ENCODE data around the gene TNNC2. TPM values are rescaled to one million over a fixed set of nuclear protein-coding genes. Genes with fewer than 3 reads are reported as not detected.

Gene TNNC2
- total and polyA plus RNA-seq, 2 of the 13 experiments (the other 11 are each of a cell fraction or from before 2014, with no cell fraction given): 1.8 to 4.7 TPM

DNA sequence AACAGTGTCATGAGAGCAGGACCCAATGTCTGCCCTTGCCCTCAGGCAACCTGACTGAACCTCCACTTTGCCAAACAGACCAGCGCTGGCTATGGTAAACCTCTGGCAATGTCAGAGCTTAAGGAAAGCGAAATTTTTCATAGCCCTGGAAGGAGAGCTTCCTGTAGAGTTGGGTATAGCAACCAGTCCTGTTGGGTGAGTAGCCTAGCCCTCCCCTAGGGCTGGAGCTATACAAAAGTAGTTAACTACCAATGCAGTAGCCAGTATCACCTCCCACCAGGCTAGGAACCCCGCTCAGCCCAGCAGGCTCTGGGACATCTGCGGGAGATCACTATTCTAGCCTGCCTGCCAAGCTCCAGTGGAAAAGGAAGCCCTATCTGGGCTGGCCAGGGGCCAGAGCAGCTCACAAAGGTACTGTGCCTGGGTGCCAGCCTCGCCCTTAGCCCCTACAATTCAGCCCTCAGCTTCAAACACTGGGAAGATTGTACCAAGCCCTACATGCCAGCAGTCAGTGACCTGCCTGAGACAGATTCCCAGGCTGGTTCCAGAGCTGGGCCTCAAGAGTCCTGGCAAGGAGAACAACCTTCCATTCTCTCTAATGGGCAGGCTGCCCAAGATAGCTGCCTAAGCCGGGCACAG, 43.3 kb downstream of the TNNC2 start (continued):
- TF ChIP-seq SOX13 (IDR thresholded peaks at IDR 0.05): no peak
- no peak for TF ChIP-seq SOX13 (CRISPR knock-in tag; conservative IDR thresholded peaks at IDR 0.05 in 1 of 2, IDR thresholded peaks at IDR 0.05 in 1 of 2)
- TF ChIP-seq, protein P1, sequence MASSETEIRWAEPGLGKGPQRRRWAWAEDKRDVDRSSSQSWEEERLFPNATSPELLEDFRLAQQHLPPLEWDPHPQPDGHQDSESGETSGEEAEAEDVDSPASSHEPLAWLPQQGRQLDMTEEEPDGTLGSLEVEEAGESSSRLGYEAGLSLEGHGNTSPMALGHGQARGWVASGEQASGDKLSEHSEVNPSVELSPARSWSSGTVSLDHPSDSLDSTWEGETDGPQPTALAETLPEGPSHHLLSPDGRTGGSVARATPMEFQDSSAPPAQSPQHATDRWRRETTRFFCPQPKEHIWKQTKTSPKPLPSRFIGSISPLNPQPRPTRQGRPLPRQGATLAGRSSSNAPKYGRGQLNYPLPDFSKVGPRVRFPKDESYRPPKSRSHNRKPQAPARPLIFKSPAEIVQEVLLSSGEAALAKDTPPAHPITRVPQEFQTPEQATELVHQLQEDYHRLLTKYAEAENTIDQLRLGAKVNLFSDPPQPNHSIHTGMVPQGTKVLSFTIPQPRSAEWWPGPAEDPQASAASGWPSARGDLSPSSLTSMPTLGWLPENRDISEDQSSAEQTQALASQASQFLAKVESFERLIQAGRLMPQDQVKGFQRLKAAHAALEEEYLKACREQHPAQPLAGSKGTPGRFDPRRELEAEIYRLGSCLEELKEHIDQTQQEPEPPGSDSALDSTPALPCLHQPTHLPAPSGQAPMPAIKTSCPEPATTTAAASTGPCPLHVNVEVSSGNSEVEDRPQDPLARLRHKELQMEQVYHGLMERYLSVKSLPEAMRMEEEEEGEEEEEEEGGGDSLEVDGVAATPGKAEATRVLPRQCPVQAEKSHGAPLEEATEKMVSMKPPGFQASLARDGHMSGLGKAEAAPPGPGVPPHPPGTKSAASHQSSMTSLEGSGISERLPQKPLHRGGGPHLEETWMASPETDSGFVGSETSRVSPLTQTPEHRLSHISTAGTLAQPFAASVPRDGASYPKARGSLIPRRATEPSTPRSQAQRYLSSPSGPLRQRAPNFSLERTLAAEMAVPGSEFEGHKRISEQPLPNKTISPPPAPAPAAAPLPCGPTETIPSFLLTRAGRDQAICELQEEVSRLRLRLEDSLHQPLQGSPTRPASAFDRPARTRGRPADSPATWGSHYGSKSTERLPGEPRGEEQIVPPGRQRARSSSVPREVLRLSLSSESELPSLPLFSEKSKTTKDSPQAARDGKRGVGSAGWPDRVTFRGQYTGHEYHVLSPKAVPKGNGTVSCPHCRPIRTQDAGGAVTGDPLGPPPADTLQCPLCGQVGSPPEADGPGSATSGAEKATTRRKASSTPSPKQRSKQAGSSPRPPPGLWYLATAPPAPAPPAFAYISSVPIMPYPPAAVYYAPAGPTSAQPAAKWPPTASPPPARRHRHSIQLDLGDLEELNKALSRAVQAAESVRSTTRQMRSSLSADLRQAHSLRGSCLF (CRISPR knock-in tag; IDR thresholded peaks at IDR 0.05; ENCODE audit: borderline replicate concordance): no peak

DNA sequence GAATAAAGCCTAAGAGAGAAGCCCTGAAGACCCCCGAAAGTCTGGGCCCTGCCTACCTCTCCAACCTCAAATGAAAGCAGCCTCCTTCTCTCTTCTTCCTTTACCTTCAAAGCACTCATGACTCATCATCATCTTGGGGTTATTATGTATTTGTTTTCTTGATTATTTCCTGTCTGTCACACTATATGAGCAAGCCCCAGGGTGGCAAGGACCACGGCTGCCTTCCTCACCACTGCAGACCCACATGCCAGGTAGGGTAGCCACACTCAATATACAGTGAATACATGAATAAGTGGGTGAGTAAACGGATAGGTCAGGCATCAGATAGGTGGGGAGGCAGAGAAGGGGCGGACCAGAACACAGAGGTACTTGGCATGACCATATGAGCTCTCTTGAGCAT, 44.2 kb downstream of the TNNC2 start:
- FAIRE-seq (no peak), DNase-seq (ENCODE audit: low spot score) (no peak), ATAC-seq (no peak)
- Histone ChIP-seq H3K4me1 (ENCODE audit: insufficient read depth, low read length) (peaks cover 13% of the 10 kb centered on the region), H3K4me2 (ENCODE audit: low read depth, low read length) (no peak overlapping the region), H3K79me2 (ENCODE audit: insufficient read depth, low read length) (no peaks in the 10 kb centered on the region), H3K27ac (ENCODE audit: extremely low read length, insufficient read depth, low read length) (no peak overlapping the region), H2AFZ (ENCODE audit: low read length) (no peak overlapping the region), H4K20me1 (ENCODE audit: insufficient read depth, low read length) (no peaks in the 10 kb centered on the region), H3K27me3 (ENCODE audit: control insufficient read depth in 1 of 2, insufficient read depth in 2 of 2, low read length in 2 of 2) (peaks cover 0 to 17% of the 10 kb centered on the region in 2 experiments; a peak in 3 of 5 replicates), H3K9me3 (ENCODE audit: low read length) (no peaks in the 10 kb centered on the region), H3K4me3 (replicated peaks in 1 of 3; ENCODE audit: insufficient read depth in 1 of 3, low read depth in 2 of 3, low read length in 3 of 3) (no peak overlapping the region), H3K36me3 (replicated peaks in 1 of 2; ENCODE audit: control insufficient read depth in 1 of 2, insufficient read depth in 2 of 2, low read length in 2 of 2) (no peaks in the 10 kb centered on the region), H3K9ac (ENCODE audit: insufficient read depth, low read depth, low read length) (no peak overlapping the region)
- POLR2A ChIA-PET: interaction anchor here (1.2 kb wide), 1 partner anchor 9 kb away, joined by 4 read pairs; the partner anchor contains the start of genes DNTTIP1 and WFDC3
- TF ChIP-seq BORCS8-MEF2B (CRISPR knock-in tag; IDR thresholded peaks at IDR 0.05) (no peak), ZNF260 (CRISPR knock-in tag; IDR thresholded peaks at IDR 0.05; ENCODE audit: borderline replicate concordance, low read depth) (no peak), ARHGAP35 (CRISPR knock-in tag; IDR thresholded peaks at IDR 0.05; ENCODE audit: borderline replicate concordance) (no peak)
- TF ChIP-seq, protein P2, sequence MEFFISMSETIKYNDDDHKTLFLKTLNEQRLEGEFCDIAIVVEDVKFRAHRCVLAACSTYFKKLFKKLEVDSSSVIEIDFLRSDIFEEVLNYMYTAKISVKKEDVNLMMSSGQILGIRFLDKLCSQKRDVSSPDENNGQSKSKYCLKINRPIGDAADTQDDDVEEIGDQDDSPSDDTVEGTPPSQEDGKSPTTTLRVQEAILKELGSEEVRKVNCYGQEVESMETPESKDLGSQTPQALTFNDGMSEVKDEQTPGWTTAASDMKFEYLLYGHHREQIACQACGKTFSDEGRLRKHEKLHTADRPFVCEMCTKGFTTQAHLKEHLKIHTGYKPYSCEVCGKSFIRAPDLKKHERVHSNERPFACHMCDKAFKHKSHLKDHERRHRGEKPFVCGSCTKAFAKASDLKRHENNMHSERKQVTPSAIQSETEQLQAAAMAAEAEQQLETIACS (CRISPR knock-in tag; IDR thresholded peaks at IDR 0.05): no peak
- TF ChIP-seq, protein P3, sequence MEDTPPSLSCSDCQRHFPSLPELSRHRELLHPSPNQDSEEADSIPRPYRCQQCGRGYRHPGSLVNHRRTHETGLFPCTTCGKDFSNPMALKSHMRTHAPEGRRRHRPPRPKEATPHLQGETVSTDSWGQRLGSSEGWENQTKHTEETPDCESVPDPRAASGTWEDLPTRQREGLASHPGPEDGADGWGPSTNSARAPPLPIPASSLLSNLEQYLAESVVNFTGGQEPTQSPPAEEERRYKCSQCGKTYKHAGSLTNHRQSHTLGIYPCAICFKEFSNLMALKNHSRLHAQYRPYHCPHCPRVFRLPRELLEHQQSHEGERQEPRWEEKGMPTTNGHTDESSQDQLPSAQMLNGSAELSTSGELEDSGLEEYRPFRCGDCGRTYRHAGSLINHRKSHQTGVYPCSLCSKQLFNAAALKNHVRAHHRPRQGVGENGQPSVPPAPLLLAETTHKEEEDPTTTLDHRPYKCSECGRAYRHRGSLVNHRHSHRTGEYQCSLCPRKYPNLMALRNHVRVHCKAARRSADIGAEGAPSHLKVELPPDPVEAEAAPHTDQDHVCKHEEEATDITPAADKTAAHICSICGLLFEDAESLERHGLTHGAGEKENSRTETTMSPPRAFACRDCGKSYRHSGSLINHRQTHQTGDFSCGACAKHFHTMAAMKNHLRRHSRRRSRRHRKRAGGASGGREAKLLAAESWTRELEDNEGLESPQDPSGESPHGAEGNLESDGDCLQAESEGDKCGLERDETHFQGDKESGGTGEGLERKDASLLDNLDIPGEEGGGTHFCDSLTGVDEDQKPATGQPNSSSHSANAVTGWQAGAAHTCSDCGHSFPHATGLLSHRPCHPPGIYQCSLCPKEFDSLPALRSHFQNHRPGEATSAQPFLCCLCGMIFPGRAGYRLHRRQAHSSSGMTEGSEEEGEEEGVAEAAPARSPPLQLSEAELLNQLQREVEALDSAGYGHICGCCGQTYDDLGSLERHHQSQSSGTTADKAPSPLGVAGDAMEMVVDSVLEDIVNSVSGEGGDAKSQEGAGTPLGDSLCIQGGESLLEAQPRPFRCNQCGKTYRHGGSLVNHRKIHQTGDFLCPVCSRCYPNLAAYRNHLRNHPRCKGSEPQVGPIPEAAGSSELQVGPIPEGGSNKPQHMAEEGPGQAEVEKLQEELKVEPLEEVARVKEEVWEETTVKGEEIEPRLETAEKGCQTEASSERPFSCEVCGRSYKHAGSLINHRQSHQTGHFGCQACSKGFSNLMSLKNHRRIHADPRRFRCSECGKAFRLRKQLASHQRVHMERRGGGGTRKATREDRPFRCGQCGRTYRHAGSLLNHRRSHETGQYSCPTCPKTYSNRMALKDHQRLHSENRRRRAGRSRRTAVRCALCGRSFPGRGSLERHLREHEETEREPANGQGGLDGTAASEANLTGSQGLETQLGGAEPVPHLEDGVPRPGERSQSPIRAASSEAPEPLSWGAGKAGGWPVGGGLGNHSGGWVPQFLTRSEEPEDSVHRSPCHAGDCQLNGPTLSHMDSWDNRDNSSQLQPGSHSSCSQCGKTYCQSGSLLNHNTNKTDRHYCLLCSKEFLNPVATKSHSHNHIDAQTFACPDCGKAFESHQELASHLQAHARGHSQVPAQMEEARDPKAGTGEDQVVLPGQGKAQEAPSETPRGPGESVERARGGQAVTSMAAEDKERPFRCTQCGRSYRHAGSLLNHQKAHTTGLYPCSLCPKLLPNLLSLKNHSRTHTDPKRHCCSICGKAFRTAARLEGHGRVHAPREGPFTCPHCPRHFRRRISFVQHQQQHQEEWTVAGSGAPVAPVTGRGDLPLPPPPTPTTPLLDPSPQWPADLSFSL (CRISPR knock-in tag; IDR thresholded peaks at IDR 0.05): no peak
- in situ Hi-C loops (cut with HindIII; ENCODE audit: extremely low pct_ligation_motif_present, low pct_unique_long_range_greater_than_20kb): loop anchor here (25.0 kb wide), 1 partner anchor 579 kb away; no protein-coding TSS in a partner anchor
- 2% methylated on average over 4 of the region's 4 CpGs for WGBS (ENCODE audit: low lambda C conversion rate)
- no TSS peak for BruUV-seq (replicated peaks)
- CTCF ChIA-PET (ENCODE audit: low intra/inter-chr PET ratio, low total read pairs): no interaction called here
- intact Hi-C loops (cut with micrococcal nuclease; ENCODE audit: unreplicated experiment): no loop called here
